K562 (cell line): ENCODE data around the gene CD151. TPM values are rescaled to one million over a fixed set of nuclear protein-coding genes. Genes with fewer than 3 reads are reported as not detected.

ENCODE experiments used
- ATAC-seq: fragments of 200-7000 bp; cut with Tn5 transposase; 3 replicates; pipeline ENCODE4 v1.9.1; 2020; ENCODE audit warnings: moderate library complexity
- BruUV-seq: library from RNA; stranded (reverse); fragments of 400-500 nt; replicated peaks from 2 replicates; lab custom pipeline; 2021; lab: Mats Ljungman, UMichigan
- CTCF ChIA-PET: fragments of 300-600 bp; formaldehyde crosslinking; extraction: SDS; loops from one replicate; lab custom pipeline; 2021; ENCODE audit warnings: low intra/inter-chr PET ratio; lab: Yijun Ruan, JAX
- POLR2A ChIA-PET: fragments of 300-600, 350-650 bp; sonication (Branson Sonifier 250); formaldehyde crosslinking; extraction: SDS; loops from one replicate; lab custom pipeline; 2021; ENCODE audit warnings: antibody characterized with exemption, inconsistent platforms; lab: Yijun Ruan, JAX
- DNase-seq, 4 experiments: peaks; one replicate each; pipeline versions ENCODE4 v3.0.0 to v3.0.0-alpha.2; 2011 to 2018; ENCODE audit warnings: low spot score in 3 of 4, mixed read lengths in 3 of 4; ENCODE audit errors: extremely low read depth in 1 of 4
- FAIRE-seq: peaks from 2 replicates; lab custom pipeline; 2011; peaks lifted over from hg19 to GRCh38; lab: Jason Lieb, UNC
- H2AFZ ChIP-seq: 2 replicates; pipeline ENCODE4 v1.6.0; 2011; ENCODE audit warnings: low read depth, low read length, control low read depth, inconsistent platforms
- H3K27ac ChIP-seq: fragments of 200-600 bp; 3 replicates; pipeline ENCODE4 v1.8.0; 2011; ENCODE audit warnings: low read depth, mild to moderate bottlenecking, control low read depth, inconsistent platforms, low read length, moderate library complexity, mixed read lengths; ENCODE audit errors: extremely low read depth
- H3K27me3 ChIP-seq, 2 experiments: fragments of 300-600 bp in 1 of 2; 2 replicates in 1 of 2; 3 replicates in 1 of 2; pipeline versions ENCODE4 v1.6.0 to v1.8.0; 2011; ENCODE audit warnings: inconsistent platforms in 2 of 2, low read length in 2 of 2, mild to moderate bottlenecking in 1 of 2, mixed read lengths in 1 of 2, moderate library complexity in 1 of 2; ENCODE audit not compliant: control insufficient read depth in 2 of 2, insufficient read depth in 2 of 2
- H3K36me3 ChIP-seq: fragments of 300-600 bp; 3 replicates; pipeline ENCODE4 v1.8.0; 2011; ENCODE audit warnings: mild to moderate bottlenecking, low read length, inconsistent platforms; ENCODE audit not compliant: control insufficient read depth, insufficient read depth
- H3K4me1 ChIP-seq, 2 experiments: fragments of 200-600 bp in 1 of 2; replicated peaks in 1 of 2; 2 replicates in 1 of 2; 3 replicates in 1 of 2; pipeline versions ENCODE4 v1.5.1 to v1.8.0; 2011; ENCODE audit warnings: inconsistent platforms in 2 of 2, low read length in 2 of 2, mild to moderate bottlenecking in 1 of 2, mixed read lengths in 1 of 2, moderate library complexity in 1 of 2; ENCODE audit not compliant: control insufficient read depth in 2 of 2, insufficient read depth in 2 of 2
- H3K4me2 ChIP-seq: 2 replicates; pipeline ENCODE4 v1.6.1; 2011; ENCODE audit warnings: low read length, control low read depth, inconsistent platforms, mixed read lengths; ENCODE audit not compliant: insufficient read depth
- H3K4me3 ChIP-seq: fragments of 200-600 bp; sonication (generic), shearing (Covaris generic); 2 replicates; pipeline ENCODE4 v1.5.1; 2016; ENCODE audit warnings: control low read depth, inconsistent platforms
- H3K79me2 ChIP-seq: fragments of 200-600 bp; 3 replicates; pipeline ENCODE4 v1.8.0; 2011; ENCODE audit warnings: low read length, inconsistent platforms; ENCODE audit not compliant: control insufficient read depth, insufficient read depth
- H3K9ac ChIP-seq, 2 experiments: 2 replicates each; pipeline versions ENCODE4 v1.6.0 to v1.6.1; 2011; ENCODE audit warnings: low read depth in 2 of 2, low read length in 2 of 2, control low read depth in 1 of 2, inconsistent platforms in 1 of 2, mild to moderate bottlenecking in 1 of 2, mixed read lengths in 1 of 2; ENCODE audit not compliant: insufficient read depth in 1 of 2
- H3K9me1 ChIP-seq: one replicate; pipeline ENCODE4 v1.6.0; 2011; ENCODE audit warnings: inconsistent platforms, mild to moderate bottlenecking, low read length, moderate library complexity; ENCODE audit not compliant: control insufficient read depth, insufficient read depth
- H3K9me3 ChIP-seq: replicated peaks from 2 replicates; pipeline ENCODE4 v1.5.1; 2011; ENCODE audit warnings: low read depth, low read length, inconsistent platforms; ENCODE audit not compliant: control insufficient read depth, insufficient read depth
- H4K20me1 ChIP-seq: replicated peaks from 2 replicates; pipeline ENCODE4 v1.6.1; 2011; ENCODE audit warnings: low read length, inconsistent platforms, mixed read lengths; ENCODE audit not compliant: control insufficient read depth, insufficient read depth
- CC2D1A ChIP-seq: fragments of 450-650 bp; IDR thresholded peaks from 2 replicates; pipeline ENCODE4 v1.6.1; 2017; ENCODE audit warnings: mild to moderate bottlenecking
- GTF2F1 ChIP-seq: IDR thresholded peaks from 2 replicates; pipeline ENCODE4 v1.6.1; 2011; ENCODE audit warnings: low read depth, low read length, improper control_type of control experiment
- HNRNPK ChIP-seq: fragments of 200-400 bp; formaldehyde crosslinking; IDR thresholded peaks from one replicate; pipeline ENCODE4 v1.6.1; 2018; ENCODE audit warnings: mild to moderate bottlenecking, low read depth, low read length; ENCODE audit not compliant: poor library complexity, severe bottlenecking
- KLF1 ChIP-seq: fragments of 450-650 bp; IDR thresholded peaks from 2 replicates; pipeline ENCODE4 v1.6.1; 2016; ENCODE audit warnings: missing genetic modification characterization, missing compliant biosample characterization
- NFYB ChIP-seq: IDR thresholded peaks from 2 replicates; pipeline ENCODE4 v1.6.1; 2011; ENCODE audit warnings: mild to moderate bottlenecking, moderate library complexity; ENCODE audit not compliant: insufficient read length; ENCODE audit errors: extremely low read depth
- NR3C1 ChIP-seq: sonication (generic); formaldehyde crosslinking; IDR thresholded peaks from 2 replicates; pipeline ENCODE4 v1.8.1; 2022; ENCODE audit warnings: missing genetic modification reagents
- PHF20 ChIP-seq: fragments of 450-650 bp; IDR thresholded peaks from 2 replicates; pipeline ENCODE4 v1.6.1; 2018; ENCODE audit not compliant: partially characterized antibody
- TSC22D4 ChIP-seq: fragments of 450-650 bp; IDR thresholded peaks from 2 replicates; pipeline ENCODE4 v1.6.1; 2016; ENCODE audit warnings: missing genetic modification characterization, missing biosample characterization, control low read depth
- ZNF217 ChIP-seq: sonication (generic); formaldehyde crosslinking; IDR thresholded peaks from 2 replicates; pipeline ENCODE4 v1.8.0; 2022; ENCODE audit warnings: mild to moderate bottlenecking, missing genetic modification reagents
- ZNF384 ChIP-seq: IDR thresholded peaks from 2 replicates; pipeline ENCODE4 v1.6.1; 2012; ENCODE audit warnings: low read depth, low read length, improper control_type of control experiment
- WGBS: fragments of 100-300 bp; shearing (Covaris generic); methylation state at CpG from one replicate; pipeline ENCODE4 v1.1.6; 2016; ENCODE audit warnings: low coverage, mixed read lengths; ENCODE audit not compliant: insufficient coverage; ENCODE audit errors: missing lambda C conversion rate; 5-methylcytosine and 5-hydroxymethylcytosine counted together
- in situ Hi-C: fragments of 300-500 bp; cut with MboI; formaldehyde crosslinking; loops from 4 replicates; pipeline ENCODE4 v1.15.0; 2018; ENCODE audit warnings: inconsistent platforms, mixed read lengths
- intact Hi-C: fragments of 100-400 bp; cut with micrococcal nuclease; formaldehyde crosslinking; loops from 2 replicates; pipeline ENCODE4 v1.14.2; 2022
- polyA plus RNA-seq, 8 experiments: library from polyadenylated mRNA; depleted of rRNA in 4 of 8; stranded (reverse) in 5 of 8; unstranded in 3 of 8; fragments of >200 nt; fragmentation: Nextera tagmentation in 2 of 8; fragmentation: Illumina TruSeq in 1 of 8; extraction: Ambion mirVana in 2 of 8; extraction: Trizol in 1 of 8; gene quantifications; 2 replicates each; pipeline versions ENCODE4 v1.2.1 to v1.2.3, GENCODE V29; 2011 to 2014; ENCODE audit warnings: inconsistent platforms in 1 of 8, missing spikeins in 1 of 8
- total RNA-seq, 7 experiments: library from RNA; depleted of rRNA in 6 of 7; stranded (reverse); fragments of >200 nt in 6 of 7; fragmentation: Illumina TruSeq in 2 of 7; extraction: Trizol in 2 of 7; gene quantifications; 2 replicates each; pipeline versions ENCODE4 v1.2.1 to v1.2.3, GENCODE V29; 2011 to 2021; ENCODE audit warnings: low replicate concordance in 1 of 7
- TF ChIP-seq, protein P1 (sequence below), 3 experiments: IDR thresholded peaks in 2 of 3; conservative IDR thresholded peaks in 1 of 3; 2 replicates each; pipeline ENCODE4 v1.5.1; 2011 to 2012; ENCODE audit warnings: low read length in 3 of 3, mild to moderate bottlenecking in 3 of 3, control low read depth in 2 of 3, improper control_type of control experiment in 1 of 3, inconsistent platforms in 1 of 3, low read depth in 1 of 3, mixed read lengths in 1 of 3, moderate library complexity in 1 of 3; ENCODE audit not compliant: insufficient read depth in 2 of 3

CD151 gene
- total and polyA plus RNA-seq, 9 of the 15 experiments (the other 6 are each of a cell fraction or from before 2014, with no cell fraction given), result 2.3 to 187 (median 140) TPM

DNA sequence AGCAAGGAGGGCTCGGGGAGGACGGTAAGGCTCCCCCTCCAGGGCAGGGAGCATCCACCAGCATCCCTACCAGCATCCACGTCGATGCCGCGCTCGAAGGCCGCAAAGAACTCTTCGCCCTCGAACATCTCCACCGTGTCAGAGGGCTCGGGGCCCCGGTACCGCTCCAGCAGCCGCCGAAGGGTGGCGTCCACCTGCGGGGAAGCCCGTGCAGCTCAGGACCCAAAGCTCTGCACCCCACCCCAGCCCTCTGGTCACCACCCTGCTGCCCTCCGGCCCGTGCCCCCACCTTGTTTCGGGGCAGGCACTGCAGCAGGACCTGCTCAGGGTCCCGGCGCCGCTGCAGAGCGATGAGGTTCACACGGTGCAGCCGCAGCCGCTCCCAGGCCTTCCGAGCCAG lies 32.3 kb upstream of the CD151 start:
- 93% methylated on average over 24 of the region's 30 CpGs for WGBS
- H3K4me2 ChIP-seq, result no peak overlapping the region
- no peak for DNase-seq
- H3K79me2 ChIP-seq, result peaks cover 32% of the 10 kb centered on the region
- H3K36me3 ChIP-seq, result peaks cover 38% of the 10 kb centered on the region; the same call in 1 of the 3 replicates
- no peak overlapping the region for H3K27ac ChIP-seq
- CTCF ChIA-PET, result no interaction called here
- H3K9me3 ChIP-seq, result no peaks in the 10 kb centered on the region
- ATAC-seq, result no peak
- H3K4me3 ChIP-seq, result no peak overlapping the region
- TF ChIP-seq GTF2F1, result no peak
- TF ChIP-seq, protein P1, sequence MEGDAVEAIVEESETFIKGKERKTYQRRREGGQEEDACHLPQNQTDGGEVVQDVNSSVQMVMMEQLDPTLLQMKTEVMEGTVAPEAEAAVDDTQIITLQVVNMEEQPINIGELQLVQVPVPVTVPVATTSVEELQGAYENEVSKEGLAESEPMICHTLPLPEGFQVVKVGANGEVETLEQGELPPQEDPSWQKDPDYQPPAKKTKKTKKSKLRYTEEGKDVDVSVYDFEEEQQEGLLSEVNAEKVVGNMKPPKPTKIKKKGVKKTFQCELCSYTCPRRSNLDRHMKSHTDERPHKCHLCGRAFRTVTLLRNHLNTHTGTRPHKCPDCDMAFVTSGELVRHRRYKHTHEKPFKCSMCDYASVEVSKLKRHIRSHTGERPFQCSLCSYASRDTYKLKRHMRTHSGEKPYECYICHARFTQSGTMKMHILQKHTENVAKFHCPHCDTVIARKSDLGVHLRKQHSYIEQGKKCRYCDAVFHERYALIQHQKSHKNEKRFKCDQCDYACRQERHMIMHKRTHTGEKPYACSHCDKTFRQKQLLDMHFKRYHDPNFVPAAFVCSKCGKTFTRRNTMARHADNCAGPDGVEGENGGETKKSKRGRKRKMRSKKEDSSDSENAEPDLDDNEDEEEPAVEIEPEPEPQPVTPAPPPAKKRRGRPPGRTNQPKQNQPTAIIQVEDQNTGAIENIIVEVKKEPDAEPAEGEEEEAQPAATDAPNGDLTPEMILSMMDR (IDR thresholded peaks at IDR 0.05 in 2 of 3, conservative IDR thresholded peaks at IDR 0.05 in 1 of 3; ENCODE audit: insufficient read depth in 2 of 3, low read depth in 1 of 3, low read length in 3 of 3), result no peak
- TF ChIP-seq NR3C1, result no peak
- no peak for TF ChIP-seq KLF1 (tag)
- no peak for TF ChIP-seq HNRNPK
- TF ChIP-seq ZNF384, result no peak
- no peak for TF ChIP-seq PHF20
- TF ChIP-seq NFYB, result no peak
- no peak for TF ChIP-seq ZNF217 (CRISPR knock-in tag)
- TF ChIP-seq TSC22D4 (tag), result no peak
- no peak for TF ChIP-seq CC2D1A
- no peak overlapping the region; a peak in 1 of 4 replicates for H3K9ac ChIP-seq
- H3K4me1 ChIP-seq, result peaks cover 11 to 97% of the 10 kb centered on the region in 2 experiments
- in situ Hi-C loops, result no loop called here
- H2AFZ ChIP-seq, result no peak overlapping the region
- intact Hi-C loops, result no loop called here
- FAIRE-seq, result no peak
- no TSS peak for BruUV-seq
- H3K9me1 ChIP-seq, result no peaks in the 10 kb centered on the region
- no peaks in the 10 kb centered on the region for H3K27me3 ChIP-seq
- POLR2A ChIA-PET, result interaction anchor here (0.5 to 1.9 kb wide), 2 partner anchors 8 to 9 kb away, joined by 5 to 6 read pairs; partner anchors contain the start of gene RPLP2
- H4K20me1 ChIP-seq, result no peaks in the 10 kb centered on the region
